H9 (cell line): ENCODE measurements around the gene SREBF1. TPM values are rescaled to one million over a fixed set of nuclear protein-coding genes. Genes with fewer than 3 reads are reported as not detected.

Experiments used
- DNase-seq: peaks from one replicate; pipeline ENCODE4 v3.0.0-alpha.2; 2017
- H2AFZ ChIP-seq: one replicate; pipeline ENCODE4 v1.6.1; 2013; ENCODE audit warnings: mild to moderate bottlenecking, low read length, control low read depth, moderate library complexity
- H2AK5ac ChIP-seq: 2 replicates; pipeline ENCODE4 v1.6.1; 2013; ENCODE audit warnings: low read length, control low read depth, mixed read lengths; ENCODE audit not compliant: insufficient read length
- H2BK120ac ChIP-seq: one replicate; pipeline ENCODE4 v1.6.1; 2013; ENCODE audit warnings: low read depth, mild to moderate bottlenecking, low read length, control low read depth, inconsistent platforms; ENCODE audit not compliant: poor library complexity, severe bottlenecking
- H2BK12ac ChIP-seq: 2 replicates; pipeline ENCODE4 v1.6.1; 2013; ENCODE audit warnings: low read length, control low read depth, mixed read lengths, low read depth; ENCODE audit not compliant: insufficient read length
- H2BK15ac ChIP-seq: 2 replicates; pipeline ENCODE4 v1.6.1; 2013; ENCODE audit warnings: low read depth, low read length, control low read depth
- H2BK20ac ChIP-seq: one replicate; pipeline ENCODE4 v1.6.1; 2013; ENCODE audit warnings: low read depth, mild to moderate bottlenecking, low read length, control low read depth, inconsistent platforms; ENCODE audit not compliant: poor library complexity, severe bottlenecking
- H2BK5ac ChIP-seq: 2 replicates; pipeline ENCODE4 v1.6.1; 2013; ENCODE audit warnings: low read length, control low read depth, mixed read lengths; ENCODE audit not compliant: insufficient read length
- H3K14ac ChIP-seq: 2 replicates; pipeline ENCODE4 v1.6.1; 2013; ENCODE audit warnings: low read length, control low read depth; ENCODE audit not compliant: insufficient read depth
- H3K18ac ChIP-seq: 2 replicates; pipeline ENCODE4 v1.6.1; 2013; ENCODE audit warnings: low read depth, mild to moderate bottlenecking, mixed read lengths, low read length, control low read depth; ENCODE audit not compliant: insufficient read length
- H3K23ac ChIP-seq: 2 replicates; pipeline ENCODE4 v1.6.1; 2013; ENCODE audit warnings: low read length, control low read depth, mixed read lengths, low read depth; ENCODE audit not compliant: insufficient read length
- H3K23me2 ChIP-seq: 2 replicates; pipeline ENCODE4 v1.6.1; 2013; ENCODE audit warnings: low read depth, mild to moderate bottlenecking, mixed read lengths, low read length, control low read depth; ENCODE audit not compliant: insufficient read length, poor library complexity, severe bottlenecking
- H3K27ac ChIP-seq: 2 replicates; pipeline ENCODE4 v1.5.1; 2013; ENCODE audit warnings: low read length, control low read depth, mixed read lengths, low read depth; ENCODE audit not compliant: insufficient read length
- H3K27me3 ChIP-seq: 2 replicates; pipeline ENCODE4 v1.6.1; 2013; ENCODE audit warnings: low read length, control low read depth, inconsistent platforms; ENCODE audit not compliant: insufficient read depth
- H3K4ac ChIP-seq: 2 replicates; pipeline ENCODE4 v1.6.1; 2013; ENCODE audit warnings: low read depth, mild to moderate bottlenecking, control low read depth, inconsistent platforms, low read length, moderate library complexity
- H3K4me1 ChIP-seq: 2 replicates; pipeline ENCODE4 v1.6.1; 2013; ENCODE audit warnings: low read length, control low read depth, inconsistent platforms; ENCODE audit not compliant: insufficient read depth
- H3K4me2 ChIP-seq: 2 replicates; pipeline ENCODE4 v1.6.1; 2013; ENCODE audit warnings: low read length, control low read depth, mixed read lengths; ENCODE audit not compliant: insufficient read length, insufficient read depth
- H3K56ac ChIP-seq: 2 replicates; pipeline ENCODE4 v1.6.1; 2013; ENCODE audit warnings: low read depth, mild to moderate bottlenecking, mixed read lengths, low read length, control low read depth; ENCODE audit not compliant: insufficient read length
- H3K79me1 ChIP-seq: 2 replicates; pipeline ENCODE4 v1.6.1; 2013; ENCODE audit warnings: low read depth, mild to moderate bottlenecking, moderate library complexity, low read length, control low read depth, inconsistent platforms; ENCODE audit not compliant: insufficient read depth, poor library complexity, severe bottlenecking
- H3K79me2 ChIP-seq: 2 replicates; pipeline ENCODE4 v1.6.1; 2013; ENCODE audit warnings: low read length, control low read depth, inconsistent platforms; ENCODE audit not compliant: insufficient read depth
- H3K9ac ChIP-seq: 2 replicates; pipeline ENCODE4 v1.6.1; 2013; ENCODE audit warnings: low read length, control low read depth, mixed read lengths; ENCODE audit not compliant: insufficient read length; ENCODE audit errors: extremely low read depth
- H3K9me3 ChIP-seq: one replicate; pipeline ENCODE4 v1.6.1; 2013; ENCODE audit warnings: low read depth, low read length, inconsistent platforms; ENCODE audit not compliant: control insufficient read depth
- H3T11ph ChIP-seq: one replicate; pipeline ENCODE4 v1.6.1; 2013; ENCODE audit warnings: mild to moderate bottlenecking, low read length, control low read depth, inconsistent platforms
- H4K20me1 ChIP-seq: one replicate; pipeline ENCODE4 v1.6.1; 2013; ENCODE audit not compliant: control insufficient read depth, insufficient read length, insufficient read depth
- H4K5ac ChIP-seq: 2 replicates; pipeline ENCODE4 v1.6.1; 2013; ENCODE audit warnings: low read depth, mild to moderate bottlenecking, mixed read lengths, low read length, control low read depth; ENCODE audit not compliant: insufficient read length
- H4K8ac ChIP-seq: replicated peaks from 2 replicates; pipeline ENCODE4 v1.6.1; 2013; ENCODE audit warnings: low read length, control low read depth, mixed read lengths, low read depth; ENCODE audit not compliant: insufficient read length
- H4K91ac ChIP-seq: 2 replicates; pipeline ENCODE4 v1.6.1; 2013; ENCODE audit warnings: low read depth, mild to moderate bottlenecking, moderate library complexity, mixed read lengths, low read length, control low read depth; ENCODE audit not compliant: insufficient read length
- H3K27ac Mint-ChIP-seq, 3 experiments: 2 replicates in 2 of 3; 3 replicates in 1 of 3; pipeline ENCODE4 v1.8.0; 2020 to 2021; ENCODE audit warnings: mixed read lengths in 3 of 3, mild to moderate bottlenecking in 1 of 3, moderate library complexity in 1 of 3
- H3K27me3 Mint-ChIP-seq: 2 replicates; pipeline ENCODE4 v1.8.0; 2021; ENCODE audit warnings: low read depth, mild to moderate bottlenecking, moderate library complexity, mixed read lengths
- H3K36me3 Mint-ChIP-seq, 3 experiments: 2 replicates in 2 of 3; 3 replicates in 1 of 3; pipeline ENCODE4 v1.8.0; 2020 to 2021; ENCODE audit warnings: low read depth in 3 of 3, mixed read lengths in 3 of 3; ENCODE audit not compliant: insufficient read depth in 1 of 3
- H3K4me1 Mint-ChIP-seq, 2 experiments: 2 replicates each; pipeline ENCODE4 v1.8.0; 2020; ENCODE audit warnings: mixed read lengths in 2 of 2
- H3K4me3 Mint-ChIP-seq, 2 experiments: 2 replicates in 1 of 2; 3 replicates in 1 of 2; pipeline ENCODE4 v1.8.0; 2020 to 2021; ENCODE audit warnings: mild to moderate bottlenecking in 2 of 2, mixed read lengths in 2 of 2, moderate library complexity in 1 of 2
- H3K9me3 Mint-ChIP-seq, 2 experiments: 2 replicates in 1 of 2; 3 replicates in 1 of 2; pipeline ENCODE4 v1.8.0; 2020; ENCODE audit warnings: mild to moderate bottlenecking in 2 of 2, mixed read lengths in 2 of 2, moderate library complexity in 1 of 2
- WGBS: extraction: QIAGEN DNeasy Blood & Tissue Kit; methylation state at CpG from one replicate; pipeline ENCODE4 v1.1.7; 2013; ENCODE audit warnings: missing lambda C conversion rate, low lambda C conversion rate, mixed read lengths; ENCODE audit not compliant: insufficient read length; ENCODE audit errors: extremely low coverage; 5-methylcytosine and 5-hydroxymethylcytosine counted together
- total RNA-seq: library from RNA; stranded (reverse); gene quantifications from 2 replicates; pipeline ENCODE4 v1.2.1, GENCODE V29; 2021
- TF ChIP-seq, protein P1 (sequence below): fragments of 200-600 bp; sonication (generic); conservative IDR thresholded peaks from 3 replicates; pipeline ENCODE4 v1.8.0; 2021; ENCODE audit warnings: antibody characterized with exemption, mild to moderate bottlenecking

The SREBF1 gene
- total RNA-seq, 1 experiment from 2014 or later: 81.9 TPM

DNA sequence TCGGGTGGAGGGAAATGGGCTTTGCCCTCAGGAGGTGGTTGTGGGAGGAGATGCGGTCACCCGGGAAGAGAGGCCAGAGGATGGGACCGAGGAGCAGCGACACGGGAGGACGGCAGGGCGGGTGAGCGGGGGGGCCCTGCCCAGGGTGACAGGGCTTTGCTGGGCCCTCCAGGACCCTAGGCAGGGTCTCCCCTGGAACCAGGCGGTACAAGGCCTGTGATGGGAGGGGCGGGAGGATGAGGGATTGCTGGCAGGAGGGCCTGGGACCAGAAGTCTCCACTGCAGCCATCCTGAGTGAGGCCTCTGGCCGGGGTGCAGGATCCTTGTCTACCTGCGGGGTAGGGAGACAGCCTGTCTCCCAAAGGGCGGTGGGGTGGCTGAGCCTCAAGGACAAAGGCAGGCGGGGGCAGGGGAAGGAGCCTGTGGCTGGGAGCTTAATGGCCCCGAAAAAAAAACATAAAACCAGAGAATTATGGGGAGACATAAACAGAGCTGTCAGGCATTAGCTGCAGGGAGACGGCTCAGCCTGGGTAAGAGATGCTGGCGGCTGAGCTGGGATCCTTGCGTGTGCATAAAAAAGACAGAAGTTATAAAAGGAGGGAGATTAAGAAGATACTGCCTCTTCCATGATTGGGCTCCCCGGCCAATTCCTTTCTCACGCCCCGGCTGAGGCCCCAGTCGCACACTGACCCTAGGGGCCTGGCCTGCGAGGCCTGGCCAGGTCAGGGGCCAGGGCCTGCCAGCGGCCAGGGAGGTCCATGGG is 66.7 kb downstream of the SREBF1 start:
- H3K79me1 ChIP-seq: no peaks in the 10 kb centered on the region
- no peaks in the 10 kb centered on the region; a peak in 1 of 7 replicates for H3K36me3 Mint-ChIP-seq
- no peaks in the 10 kb centered on the region for H3K4me1 ChIP-seq
- peaks cover 15% of the 10 kb centered on the region for H3K27me3 Mint-ChIP-seq
- H2BK15ac ChIP-seq: no peak overlapping the region
- no peaks in the 10 kb centered on the region for H3K23me2 ChIP-seq
- H3K18ac ChIP-seq: no peak overlapping the region
- H3K4me3 Mint-ChIP-seq: no peak overlapping the region; a peak in 1 of 5 replicates
- H2BK120ac ChIP-seq: no peak overlapping the region
- no peak overlapping the region for H2BK20ac ChIP-seq
- no peaks in the 10 kb centered on the region for H4K20me1 ChIP-seq
- H3K79me2 ChIP-seq: no peaks in the 10 kb centered on the region
- no peaks in the 10 kb centered on the region for H3K9me3 ChIP-seq
- TF ChIP-seq, protein P1, sequence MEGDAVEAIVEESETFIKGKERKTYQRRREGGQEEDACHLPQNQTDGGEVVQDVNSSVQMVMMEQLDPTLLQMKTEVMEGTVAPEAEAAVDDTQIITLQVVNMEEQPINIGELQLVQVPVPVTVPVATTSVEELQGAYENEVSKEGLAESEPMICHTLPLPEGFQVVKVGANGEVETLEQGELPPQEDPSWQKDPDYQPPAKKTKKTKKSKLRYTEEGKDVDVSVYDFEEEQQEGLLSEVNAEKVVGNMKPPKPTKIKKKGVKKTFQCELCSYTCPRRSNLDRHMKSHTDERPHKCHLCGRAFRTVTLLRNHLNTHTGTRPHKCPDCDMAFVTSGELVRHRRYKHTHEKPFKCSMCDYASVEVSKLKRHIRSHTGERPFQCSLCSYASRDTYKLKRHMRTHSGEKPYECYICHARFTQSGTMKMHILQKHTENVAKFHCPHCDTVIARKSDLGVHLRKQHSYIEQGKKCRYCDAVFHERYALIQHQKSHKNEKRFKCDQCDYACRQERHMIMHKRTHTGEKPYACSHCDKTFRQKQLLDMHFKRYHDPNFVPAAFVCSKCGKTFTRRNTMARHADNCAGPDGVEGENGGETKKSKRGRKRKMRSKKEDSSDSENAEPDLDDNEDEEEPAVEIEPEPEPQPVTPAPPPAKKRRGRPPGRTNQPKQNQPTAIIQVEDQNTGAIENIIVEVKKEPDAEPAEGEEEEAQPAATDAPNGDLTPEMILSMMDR: peak; percentile 21; the same call in 1 of the 3 replicates
- no peak overlapping the region for H3K4ac ChIP-seq
- H3K4me2 ChIP-seq: no peak overlapping the region
- H2AFZ ChIP-seq: no peak overlapping the region
- no peak overlapping the region for H2AK5ac ChIP-seq
- no peak overlapping the region for H2BK12ac ChIP-seq
- WGBS: no CpG with 5 or more reads among the region's 25 CpGs
- no peak overlapping the region for H3K14ac ChIP-seq
- H3K9ac ChIP-seq: no peak overlapping the region
- no peak overlapping the region for H3K23ac ChIP-seq
- no peaks in the 10 kb centered on the region; the same call in 1 of the 2 replicates for H3K27me3 ChIP-seq
- H2BK5ac ChIP-seq: no peak overlapping the region
- H3K56ac ChIP-seq: no peak overlapping the region
- no peak for DNase-seq
- peak overlapping the region in 2 of 3 experiments; percentile 44 to 71; a peak in 3 of 7 replicates for H3K27ac Mint-ChIP-seq
- peaks cover 8 to 31% of the 10 kb centered on the region in 2 experiments; a peak in 3 of 4 replicates for H3K4me1 Mint-ChIP-seq
- no peak overlapping the region for H4K8ac ChIP-seq
- no peak overlapping the region for H3K27ac ChIP-seq
- no peak overlapping the region for H3T11ph ChIP-seq
- no peak overlapping the region for H4K91ac ChIP-seq
- no peaks in the 10 kb centered on the region for H3K9me3 Mint-ChIP-seq
- no peak overlapping the region for H4K5ac ChIP-seq
